ENCODE results near the gene KRT80. TPM values are rescaled to one million over a fixed set of nuclear protein-coding genes. Genes with fewer than 3 reads are reported as not detected.

Gene KRT80
- total RNA-seq, 3 donors from 2014 or later = 2.9 to 9.8 TPM; not detected in 1

- intact Hi-C loops (cut with DNase I; ENCODE audit: low total_unique reads) = no loop called here
- H3K4me3 ChIP-seq = no peak overlapping the region
- no peaks in the 10 kb centered on the region for H3K9me3 ChIP-seq
- TF ChIP-seq POLR2AphosphoS5 (IDR thresholded peaks at IDR 0.05) (no peak), POLR2A (IDR thresholded peaks at IDR 0.05) (no peak), CTCF (IDR thresholded peaks at IDR 0.05) (no peak)
- no peaks in the 10 kb centered on the region for H3K36me3 ChIP-seq
- DNase-seq (ENCODE audit: low spot score in 2 of 2) = no peak
- peaks cover 0 to 11% of the 10 kb centered on the region in 2 donors for H3K4me1 ChIP-seq
- H3K27ac ChIP-seq = peak overlapping the region; percentile 12 to 81
- no peaks in the 10 kb centered on the region for H3K27me3 ChIP-seq
These were observed 4.2 kb downstream of the KRT80 start for GRCh38 chr12:52187640-52188039.

- H3K27ac ChIP-seq = peak overlapping the region in 1 of 2 donors; percentile 81
- no peak for DNase-seq (ENCODE audit: low spot score in 2 of 2)
- H3K36me3 ChIP-seq = no peaks in the 10 kb centered on the region
- H3K27me3 ChIP-seq = no peaks in the 10 kb centered on the region
- H3K9me3 ChIP-seq = no peaks in the 10 kb centered on the region
- no peak overlapping the region for H3K4me3 ChIP-seq
- no peak for TF ChIP-seq CTCF (IDR thresholded peaks at IDR 0.05)
- TF ChIP-seq POLR2A (IDR thresholded peaks at IDR 0.05) = no peak
- TF ChIP-seq POLR2AphosphoS5 (IDR thresholded peaks at IDR 0.05) = no peak
- peaks cover 0 to 7% of the 10 kb centered on the region in 2 donors for H3K4me1 ChIP-seq
- intact Hi-C loops (cut with DNase I; ENCODE audit: low total_unique reads) = no loop called here
These were observed 4.6 kb downstream of the KRT80 start for GRCh38 chr12:52187206-52187605.

- peak overlapping the region; percentile 70 to 81 for H3K27ac ChIP-seq
These were observed 5.5 kb downstream of the KRT80 start for GRCh38 chr12:52186118-52186840.

GRCh38 chr12:52185400-52185967 is 6.3 kb downstream of the KRT80 start:
- H3K27me3 ChIP-seq = no peaks in the 10 kb centered on the region
- H3K36me3 ChIP-seq = no peaks in the 10 kb centered on the region
- no peak for DNase-seq (ENCODE audit: low spot score in 2 of 2)
- no peak overlapping the region for H3K4me3 ChIP-seq
- no peak for TF ChIP-seq POLR2AphosphoS5 (IDR thresholded peaks at IDR 0.05)
- intact Hi-C loops (cut with DNase I; ENCODE audit: low total_unique reads) = no loop called here
- H3K4me1 ChIP-seq = peaks cover 0 to 7% of the 10 kb centered on the region in 2 donors
- H3K9me3 ChIP-seq = no peaks in the 10 kb centered on the region
- H3K27ac ChIP-seq = peak overlapping the region; percentile 77 to 81

More at GRCh38 chr12:52186118-52186840, 5.5 kb downstream of the KRT80 start:
- TF ChIP-seq POLR2AphosphoS5 (IDR thresholded peaks at IDR 0.05) (peak in 1 of 3 donors; percentile 54), POLR2A (IDR thresholded peaks at IDR 0.05) (no peak), CTCF (IDR thresholded peaks at IDR 0.05) (no peak)
- Histone ChIP-seq H3K9me3 (no peaks in the 10 kb centered on the region), H3K4me1 (peaks cover 0 to 7% of the 10 kb centered on the region in 2 donors), H3K36me3 (no peaks in the 10 kb centered on the region), H3K27me3 (no peaks in the 10 kb centered on the region), H3K4me3 (no peak overlapping the region)
- DNase-seq (ENCODE audit: low spot score in 2 of 2) = no peak
- intact Hi-C loops (cut with DNase I; ENCODE audit: low total_unique reads) = no loop called here

GRCh38 chr12:52184813-52185212 is 7.0 kb downstream of the KRT80 start:
- H3K27ac ChIP-seq = peak overlapping the region; percentile 77 to 81

More at GRCh38 chr12:52184813-52185212, 7.0 kb downstream of the KRT80 start:
- H3K27me3 ChIP-seq = no peaks in the 10 kb centered on the region
- TF ChIP-seq POLR2A (IDR thresholded peaks at IDR 0.05) (no peak), CTCF (IDR thresholded peaks at IDR 0.05) (no peak), POLR2AphosphoS5 (IDR thresholded peaks at IDR 0.05) (no peak)
- intact Hi-C loops (cut with DNase I; ENCODE audit: low total_unique reads) = no loop called here
- no peaks in the 10 kb centered on the region for H3K36me3 ChIP-seq
- no peaks in the 10 kb centered on the region for H3K9me3 ChIP-seq
- no peak for DNase-seq (ENCODE audit: low spot score in 2 of 2)
- peaks cover 0 to 7% of the 10 kb centered on the region in 2 donors for H3K4me1 ChIP-seq
- no peak overlapping the region for H3K4me3 ChIP-seq
